ENCODE data around the gene KIF3A.

The KIF3A gene

GRCh38 chr5:132742626-132743025 is 5.3 kb upstream of the KIF3A start:
- DNase-seq (ENCODE audit: low read depth), result no peak
- no peak overlapping the region for H3K4me3 ChIP-seq (ENCODE audit: low read length)
- no peak for TF ChIP-seq CTCF (conservative IDR thresholded peaks at IDR 0.05; ENCODE audit: low read length)

DNA sequence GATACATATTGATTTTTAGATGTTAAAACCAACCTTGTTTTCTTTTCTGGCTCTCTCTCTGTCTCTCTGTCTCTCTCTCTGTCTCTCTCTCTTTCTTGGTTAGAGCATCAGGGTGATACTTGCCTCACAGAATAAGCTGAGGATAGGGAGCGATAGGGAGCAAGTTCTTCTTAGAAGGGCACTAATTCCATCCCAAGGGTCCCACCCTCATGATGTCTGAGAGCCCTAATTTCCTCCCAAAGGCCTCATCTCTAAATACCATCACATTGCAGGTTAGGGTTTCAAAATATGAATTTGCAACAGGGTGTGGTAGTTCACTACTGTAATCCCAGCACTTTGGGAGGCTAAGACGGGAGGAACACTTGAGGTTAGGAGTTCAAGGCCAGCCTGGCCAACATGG is 4.8 kb upstream of the KIF3A start:
- H3K4me3 ChIP-seq (ENCODE audit: low read length), result no peak overlapping the region
- no peak for TF ChIP-seq CTCF (conservative IDR thresholded peaks at IDR 0.05; ENCODE audit: low read length)
- no peak for DNase-seq (ENCODE audit: low read depth)

DNA sequence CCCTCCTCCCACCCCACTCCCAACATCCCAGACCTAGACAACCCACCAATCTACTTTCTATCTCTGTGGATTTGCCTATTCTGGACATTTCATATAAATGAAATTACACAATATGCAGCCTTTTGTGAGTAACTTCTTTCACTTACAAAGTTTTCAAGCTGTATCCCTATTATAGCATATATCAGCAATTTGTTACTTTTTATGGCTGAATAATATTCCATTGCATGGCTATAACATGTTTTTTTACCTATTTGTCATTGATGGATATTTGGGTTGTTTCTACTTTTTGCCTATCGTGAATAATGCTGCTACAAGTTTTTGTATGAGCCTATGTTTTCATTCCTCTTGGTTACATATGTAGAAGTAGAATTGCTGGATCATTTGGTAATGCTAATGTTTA is 1.9 kb upstream of the KIF3A start:
- no peak for DNase-seq (ENCODE audit: low read depth)
- H3K4me3 ChIP-seq (ENCODE audit: low read length), result no peak overlapping the region
- no peak for TF ChIP-seq CTCF (conservative IDR thresholded peaks at IDR 0.05; ENCODE audit: low read length)

- TF ChIP-seq CTCF (conservative IDR thresholded peaks at IDR 0.05; ENCODE audit: low read length), result no peak
- H3K4me3 ChIP-seq (ENCODE audit: low read length), result peak overlapping the region; percentile 84
- no peak for DNase-seq (ENCODE audit: low read depth)
Measured at GRCh38 chr5:132737982-132738681, 786 bp upstream of the KIF3A start.

GRCh38 chr5:132734687-132735086 is 2.7 kb downstream of the KIF3A start:
- no peak for DNase-seq (ENCODE audit: low read depth)
- H3K4me3 ChIP-seq (ENCODE audit: low read length), result no peak overlapping the region
- TF ChIP-seq CTCF (conservative IDR thresholded peaks at IDR 0.05; ENCODE audit: low read length), result no peak

- H3K4me3 ChIP-seq (ENCODE audit: low read length), result no peak overlapping the region
- no peak for DNase-seq (ENCODE audit: low read depth)
- no peak for TF ChIP-seq CTCF (conservative IDR thresholded peaks at IDR 0.05; ENCODE audit: low read length)
Measured at GRCh38 chr5:132733499-132734148, 3.7 kb downstream of the KIF3A start.

DNA sequence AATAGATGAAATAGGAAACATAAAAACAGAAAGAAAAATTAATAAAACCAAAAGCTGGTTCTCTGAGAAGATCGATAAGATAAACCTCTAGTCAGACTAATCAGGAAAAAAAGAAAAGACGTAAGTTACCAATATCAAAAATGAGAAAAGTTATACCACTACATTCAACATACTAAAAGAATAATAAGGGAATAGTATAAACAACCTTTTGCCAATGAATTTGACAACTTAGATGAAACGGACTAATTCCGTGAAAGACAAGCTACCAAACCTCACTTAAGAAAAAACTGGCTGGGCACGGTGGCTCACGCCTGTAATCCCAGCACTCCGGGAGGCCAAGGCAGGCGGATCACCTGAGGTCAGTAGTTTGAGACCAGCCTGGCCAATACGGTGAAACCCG is 7.5 kb downstream of the KIF3A start:
- H3K4me3 ChIP-seq (ENCODE audit: low read length), result no peak overlapping the region
- TF ChIP-seq CTCF (conservative IDR thresholded peaks at IDR 0.05; ENCODE audit: low read length), result no peak
- no peak for DNase-seq (ENCODE audit: low read depth)

All from AG10803 (cell line).